HCT116 (cell line): Measurements from ENCODE around the gene SAMD4B.

ENCODE experiments used
- ATF3 ChIP-seq: IDR thresholded peaks from 2 replicates; pipeline ENCODE4 v1.6.1; 2012
- CEBPB ChIP-seq: IDR thresholded peaks from 2 replicates; pipeline ENCODE4 v1.6.1; 2012; ENCODE audit warnings: low read depth
- CTCF ChIP-seq, 3 experiments: fragments of 200-600 bp in 1 of 3; sonication (generic) in 1 of 3; IDR thresholded peaks in 2 of 3; conservative IDR thresholded peaks in 1 of 3; 2 replicates each; pipeline ENCODE4 v1.5.1; 2012 to 2017; ENCODE audit warnings: low read depth in 2 of 3, low read length in 2 of 3, antibody characterized with exemption in 1 of 3, borderline replicate concordance in 1 of 3, control low read depth in 1 of 3, mild to moderate bottlenecking in 1 of 3, mixed read lengths in 1 of 3, mixed run types in 1 of 3, moderate library complexity in 1 of 3; ENCODE audit not compliant: insufficient read depth in 1 of 3
- EZH2 ChIP-seq: fragments of 200-600 bp; sonication (generic); IDR thresholded peaks from 2 replicates; pipeline ENCODE4 v1.6.1; 2017; ENCODE audit warnings: antibody characterized with exemption, mixed run types
- POLR2A ChIP-seq: IDR thresholded peaks from 2 replicates; pipeline ENCODE4 v1.7.0; 2011; ENCODE audit warnings: borderline replicate concordance; ENCODE audit not compliant: insufficient read depth, insufficient read length; ENCODE audit errors: extremely low read depth
- RAD21 ChIP-seq: IDR thresholded peaks from 2 replicates; pipeline ENCODE4 v1.6.1; 2012; ENCODE audit warnings: low read depth, mild to moderate bottlenecking
- TCF7L2 ChIP-seq: IDR thresholded peaks from 2 replicates; pipeline ENCODE4 v1.7.0; 2011; ENCODE audit warnings: borderline replicate concordance, inconsistent platforms; ENCODE audit not compliant: insufficient read depth, insufficient read length; ENCODE audit errors: extremely low read depth
- YY1 ChIP-seq: IDR thresholded peaks from 2 replicates; pipeline ENCODE4 v1.6.1; 2011; ENCODE audit warnings: low read length, low read depth, moderate library complexity, mild to moderate bottlenecking; ENCODE audit not compliant: insufficient replicate concordance; ENCODE audit errors: extremely low read depth

GRCh38 chr19:39301562-39301961, 40.7 kb upstream of the SAMD4B start:
- no peak for TF ChIP-seq POLR2A
- no peak for TF ChIP-seq CEBPB
- no peak for TF ChIP-seq CTCF (IDR thresholded peaks at IDR 0.05 in 2 of 3, conservative IDR thresholded peaks at IDR 0.05 in 1 of 3; ENCODE audit: borderline replicate concordance in 1 of 3, insufficient read depth in 1 of 3, low read depth in 2 of 3, low read length in 2 of 3)
- no peak for TF ChIP-seq TCF7L2
- no peak for TF ChIP-seq ATF3
- TF ChIP-seq RAD21 = no peak
- TF ChIP-seq EZH2 = no peak
- TF ChIP-seq YY1 = no peak
